Esophagus squamous epithelium (tissue), 5 donors: ENCODE measurements around the gene CRABP2. TPM values are rescaled to one million over a fixed set of nuclear protein-coding genes. Genes with fewer than 3 reads are reported as not detected.

Experiments
- DNase-seq: peaks from one replicate; lab custom pipeline; 2025; lab: John Stamatoyannopoulos, UW
- H3K27ac ChIP-seq, 4 donors: fragments of 200-600 bp; sonication (generic); one replicate each; pipeline ENCODE4 v1.5.1; 2016 to 2019; ENCODE audit warnings: mild to moderate bottlenecking in 1 of 4
- H3K27me3 ChIP-seq, 4 donors: fragments of 200-600 bp; sonication (generic); 1 replicate in 3 of 4; 2 replicates in 1 of 4; pipeline versions ENCODE4 v1.5.1 to v1.6.0; 2017 to 2021; ENCODE audit warnings: antibody characterized with exemption in 1 of 4
- H3K36me3 ChIP-seq, 3 donors: fragments of 200-600 bp; sonication (generic); one replicate each; pipeline ENCODE4 v1.5.1; 2016 to 2019
- H3K4me1 ChIP-seq, 3 donors: fragments of 200-600 bp; sonication (generic); one replicate each; pipeline ENCODE4 v1.5.1; 2017 to 2019
- H3K4me3 ChIP-seq, 4 donors: fragments of 200-600 bp; sonication (generic); 1 replicate in 3 of 4; 2 replicates in 1 of 4; pipeline ENCODE4 v1.5.1; 2016 to 2019; ENCODE audit warnings: mild to moderate bottlenecking in 2 of 4, moderate library complexity in 1 of 4
- H3K9me3 ChIP-seq, 3 donors: fragments of 200-600 bp; sonication (generic); one replicate each; pipeline ENCODE4 v1.5.1; 2016 to 2019
- POLR2A ChIP-seq, 4 donors: fragments of 450-650 bp; IDR thresholded peaks; one replicate each; pipeline ENCODE4 v1.6.1; 2017; ENCODE audit warnings: antibody characterized with exemption in 4 of 4, mild to moderate bottlenecking in 4 of 4, moderate library complexity in 3 of 4
- WGBS, 2 donors: methylation state at CpG; one replicate each; pipeline ENCODE4 v1.1.5; 2018; 5-methylcytosine and 5-hydroxymethylcytosine counted together
- intact Hi-C: fragments of 100-400 bp; cut with DNase I; formaldehyde crosslinking; loops from one replicate; pipeline ENCODE4 v1.15.0; 2022
- total RNA-seq, 4 donors: library from RNA; depleted of rRNA; stranded (reverse); fragments of >200 nt; gene quantifications; one replicate each; pipeline ENCODE4 v1.1.0, GENCODE V29; 2016
- TF ChIP-seq, protein P1 (sequence below), 6 experiments: fragments of 450-650 bp in 4 of 6; fragments of 200-600 bp in 2 of 6; sonication (generic) in 2 of 6; IDR thresholded peaks; one replicate each; pipeline ENCODE4 v1.5.1; 2016 to 2019; ENCODE audit warnings: antibody characterized with exemption in 6 of 6, mild to moderate bottlenecking in 4 of 6, moderate library complexity in 4 of 6
- donor health status: DM: yes; HTN: yes; CAD: no.

Gene CRABP2
- total RNA-seq, 4 donors from 2014 or later: 149 to 916 (median 441) TPM

DNA sequence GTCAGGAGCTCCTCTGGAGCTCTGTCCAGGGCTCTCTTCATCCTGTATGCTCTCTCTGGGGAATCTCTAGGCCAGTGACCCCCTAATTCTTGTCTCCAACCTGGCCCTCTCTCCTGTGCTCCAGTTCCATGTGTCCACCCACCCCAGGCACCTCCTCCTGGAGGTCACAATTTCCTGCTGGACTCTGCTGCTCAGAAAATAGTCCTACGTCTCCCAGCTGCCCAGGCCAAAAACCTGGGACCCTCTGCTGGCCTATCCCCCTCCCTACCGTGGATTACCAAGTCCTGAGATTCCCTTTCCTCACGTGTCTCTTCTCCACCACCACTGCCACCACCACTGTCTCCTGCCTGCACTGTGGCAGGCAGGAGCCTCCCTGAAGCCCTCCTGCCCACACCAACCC lies 39.8 kb downstream of the CRABP2 start:
- Histone ChIP-seq H3K9me3 (no peaks in the 10 kb centered on the region), H3K27ac (peak overlapping the region; percentile 61 to 89 (median 80)), H3K27me3 (no peaks in the 10 kb centered on the region), H3K4me3 (no peak overlapping the region), H3K4me1 (peaks cover 29 to 98% (median 73%) of the 10 kb centered on the region in 3 donors), H3K36me3 (no peaks in the 10 kb centered on the region)
- intact Hi-C loops: no loop called here
- TF ChIP-seq, protein P1, sequence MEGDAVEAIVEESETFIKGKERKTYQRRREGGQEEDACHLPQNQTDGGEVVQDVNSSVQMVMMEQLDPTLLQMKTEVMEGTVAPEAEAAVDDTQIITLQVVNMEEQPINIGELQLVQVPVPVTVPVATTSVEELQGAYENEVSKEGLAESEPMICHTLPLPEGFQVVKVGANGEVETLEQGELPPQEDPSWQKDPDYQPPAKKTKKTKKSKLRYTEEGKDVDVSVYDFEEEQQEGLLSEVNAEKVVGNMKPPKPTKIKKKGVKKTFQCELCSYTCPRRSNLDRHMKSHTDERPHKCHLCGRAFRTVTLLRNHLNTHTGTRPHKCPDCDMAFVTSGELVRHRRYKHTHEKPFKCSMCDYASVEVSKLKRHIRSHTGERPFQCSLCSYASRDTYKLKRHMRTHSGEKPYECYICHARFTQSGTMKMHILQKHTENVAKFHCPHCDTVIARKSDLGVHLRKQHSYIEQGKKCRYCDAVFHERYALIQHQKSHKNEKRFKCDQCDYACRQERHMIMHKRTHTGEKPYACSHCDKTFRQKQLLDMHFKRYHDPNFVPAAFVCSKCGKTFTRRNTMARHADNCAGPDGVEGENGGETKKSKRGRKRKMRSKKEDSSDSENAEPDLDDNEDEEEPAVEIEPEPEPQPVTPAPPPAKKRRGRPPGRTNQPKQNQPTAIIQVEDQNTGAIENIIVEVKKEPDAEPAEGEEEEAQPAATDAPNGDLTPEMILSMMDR (IDR thresholded peaks at IDR 0.05): no peak
- no peak for TF ChIP-seq POLR2A (IDR thresholded peaks at IDR 0.05)
- DNase-seq: no peak
- WGBS, 2 donors: 62 to 67% methylated on average over 3 of the region's 3 CpGs

DNA sequence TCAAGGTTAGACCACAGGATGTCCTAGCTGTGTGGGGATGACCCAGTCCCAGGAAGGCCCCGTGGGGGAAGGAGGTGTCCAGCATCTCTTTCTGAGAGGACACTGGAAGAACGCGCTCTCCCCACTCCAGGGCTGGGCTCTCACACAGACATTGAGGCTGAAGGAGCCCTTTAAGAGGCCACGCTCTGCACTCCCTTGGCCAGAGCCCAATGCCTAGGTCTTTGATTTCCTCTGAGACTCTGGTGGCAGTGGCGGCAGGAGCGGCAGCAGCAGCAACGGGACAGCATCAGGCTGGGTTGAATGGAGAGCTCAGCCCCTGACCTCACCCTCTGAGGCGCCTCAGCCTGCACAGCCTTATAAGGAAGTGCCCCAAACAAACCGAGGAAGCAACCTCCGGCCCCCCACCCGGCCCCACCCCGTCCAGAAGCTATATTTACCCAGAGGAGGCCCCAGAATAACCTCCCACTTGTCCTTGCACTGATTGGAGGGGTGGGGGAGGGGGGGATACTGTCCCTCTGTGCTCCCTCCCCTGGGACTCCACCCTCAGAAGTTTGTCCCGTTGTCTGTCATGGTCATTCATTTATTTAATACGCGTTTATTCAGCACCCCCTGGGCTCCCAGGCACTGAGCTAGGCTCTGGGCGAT lies 40.5 kb downstream of the CRABP2 start:
- Histone ChIP-seq H3K9me3 (no peaks in the 10 kb centered on the region), H3K27me3 (no peaks in the 10 kb centered on the region), H3K4me3 (no peak overlapping the region), H3K27ac (peak overlapping the region; percentile 61 to 89 (median 80)), H3K4me1 (peaks cover 35 to 100% (median 78%) of the 10 kb centered on the region in 3 donors), H3K36me3 (no peaks in the 10 kb centered on the region)
- 44 to 51% methylated on average over 5 to 8 of the region's 16 CpGs for WGBS, 2 donors
- no peak for DNase-seq
- TF ChIP-seq, protein P1 (IDR thresholded peaks at IDR 0.05): no peak
- TF ChIP-seq POLR2A (IDR thresholded peaks at IDR 0.05): no peak
- intact Hi-C loops: no loop called here

DNA sequence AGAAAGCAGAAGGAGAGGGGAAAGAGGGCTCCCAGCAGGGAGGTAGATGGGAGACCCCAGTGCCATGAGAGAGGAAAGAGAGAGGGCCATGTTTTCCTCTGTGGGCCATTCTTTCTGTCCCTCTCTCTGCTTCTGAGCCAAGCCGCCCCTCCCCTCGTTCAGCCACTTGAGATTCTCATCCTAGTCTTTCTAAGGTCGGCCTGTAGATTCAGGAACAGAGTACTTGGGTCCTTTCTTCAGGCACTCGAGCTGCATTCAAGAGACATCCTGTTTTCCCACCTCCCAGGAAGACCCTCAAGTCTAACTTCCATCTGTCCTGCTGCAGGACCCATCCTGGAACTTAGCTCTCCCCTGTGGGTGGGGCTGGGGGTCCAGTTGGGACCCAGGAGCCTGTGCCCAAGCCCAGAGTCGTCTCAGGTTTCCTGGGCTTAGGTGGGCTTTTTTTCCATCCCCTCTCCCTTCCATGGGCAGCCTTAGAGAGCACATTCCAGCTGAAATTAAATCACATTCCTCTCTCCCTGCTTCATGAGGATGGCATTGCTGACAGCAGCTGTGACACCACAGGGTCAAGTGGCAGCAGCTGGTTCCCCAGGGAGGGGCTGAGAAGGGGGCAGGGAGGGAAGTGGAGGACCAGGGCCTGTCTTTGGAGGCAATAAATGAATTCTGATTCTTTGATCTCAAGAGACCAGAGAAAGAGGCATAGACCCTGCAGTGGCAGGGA lies 41.2 kb downstream of the CRABP2 start:
- Histone ChIP-seq H3K36me3 (no peaks in the 10 kb centered on the region), H3K27ac (peak overlapping the region; percentile 61 to 89 (median 80)), H3K4me3 (no peak overlapping the region), H3K4me1 (peaks cover 42 to 100% (median 85%) of the 10 kb centered on the region in 3 donors), H3K9me3 (no peaks in the 10 kb centered on the region), H3K27me3 (no peaks in the 10 kb centered on the region)
- TF ChIP-seq POLR2A (IDR thresholded peaks at IDR 0.05): no peak
- TF ChIP-seq, protein P1 (IDR thresholded peaks at IDR 0.05): no peak
- intact Hi-C loops: no loop called here
- no peak for DNase-seq
- 49 to 52% methylated on average over 5 of the region's 5 CpGs for WGBS, 2 donors

DNA sequence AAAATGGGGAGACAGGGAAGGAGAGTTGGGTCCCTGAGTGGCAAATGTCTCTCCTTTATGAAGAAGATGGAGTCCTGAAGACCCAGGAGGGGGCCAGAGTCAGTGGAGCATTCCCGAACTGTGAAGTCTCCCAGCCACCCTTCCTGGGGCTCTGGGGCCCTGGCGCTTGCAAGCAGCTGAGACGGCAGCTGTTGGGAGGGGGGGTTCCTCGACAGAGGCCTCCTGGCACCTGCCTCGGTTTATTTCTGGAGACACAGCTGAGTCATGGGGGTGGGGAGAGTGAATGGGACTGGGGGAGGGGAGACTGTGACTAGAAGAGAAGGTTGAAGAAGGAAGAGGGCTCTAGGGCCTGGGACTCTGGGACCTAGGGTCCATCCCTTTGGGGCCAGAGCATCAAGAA lies 42.2 kb downstream of the CRABP2 start:
- DNase-seq: no peak
- H3K27ac ChIP-seq: peak overlapping the region; percentile 60 to 86 (median 68)
- H3K4me3 ChIP-seq: no peak overlapping the region
- intact Hi-C loops: no loop called here
- H3K27me3 ChIP-seq: peaks cover 0 to under 1% (median 0%) of the 10 kb centered on the region in 4 donors
- H3K4me1 ChIP-seq: peaks cover 42 to 93% (median 84%) of the 10 kb centered on the region in 3 donors
- TF ChIP-seq, protein P1 (IDR thresholded peaks at IDR 0.05): no peak
- TF ChIP-seq POLR2A (IDR thresholded peaks at IDR 0.05): no peak
- H3K36me3 ChIP-seq: no peaks in the 10 kb centered on the region
- 19 to 25% methylated on average over 5 of the region's 5 CpGs for WGBS, 2 donors
- H3K9me3 ChIP-seq: no peaks in the 10 kb centered on the region

DNA sequence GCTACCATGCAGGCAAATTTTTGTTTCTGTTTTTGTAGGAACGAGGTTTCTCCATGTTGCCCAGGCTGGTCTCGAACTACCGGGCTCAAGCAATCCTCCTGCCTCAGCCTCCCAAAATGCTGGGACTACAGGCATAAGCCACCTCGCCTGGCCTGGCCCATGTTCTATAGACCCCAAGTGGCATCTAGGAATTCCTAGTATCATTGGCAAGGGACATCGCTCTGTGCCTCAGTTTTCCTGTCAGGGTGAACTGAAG lies 42.7 kb downstream of the CRABP2 start:
- no peak for DNase-seq
- Histone ChIP-seq H3K9me3 (no peaks in the 10 kb centered on the region), H3K27me3 (peaks cover 0 to 5% (median 0%) of the 10 kb centered on the region in 4 donors), H3K36me3 (no peaks in the 10 kb centered on the region), H3K4me1 (peaks cover 41 to 93% (median 81%) of the 10 kb centered on the region in 3 donors), H3K4me3 (no peak overlapping the region), H3K27ac (peak overlapping the region; percentile 60 to 86 (median 68))
- intact Hi-C loops: no loop called here
- 88% methylated on average over 4 to 5 of the region's 5 CpGs for WGBS, 2 donors
- TF ChIP-seq POLR2A (IDR thresholded peaks at IDR 0.05): no peak
- TF ChIP-seq, protein P1 (IDR thresholded peaks at IDR 0.05): no peak
